Stimulated activated CD4-positive, alpha-beta T cell treated with anti-CD3 and anti-CD28 coated beads, TNF-alpha, amount 100 ng/mL, for 48 hours (primary cell): ENCODE data around the gene PIN4.
A peak's percentile ranks its signal among the peaks of the same experiment; 100 is the strongest.
"Not testable (repeated sequence)": the region's sequence is repeated elsewhere in the genome, so short reads cannot be mapped to it uniquely, and the experiment has no call there.

ENCODE experiments used
- DNase-seq, 3 donors: peaks; one replicate each; pipeline ENCODE4 v3.0.0-alpha.2; 2020; ENCODE audit warnings: low read depth in 3 of 3

Gene PIN4

GRCh38 chrX:72181178-72182125, at the start of gene PIN4:
Gene PIN4 (plus strand): TSS chrX:72181757. CDS start chrX:72181786, 29 bp downstream.
- DNase-seq: peak; percentile 62 to 80 (median 69)

- no peak for DNase-seq
Measured at GRCh38 chrX:72132456-72132855, 49.1 kb upstream of the PIN4 start.

GRCh38 chrX:72133851-72134546, 47.6 kb upstream of the PIN4 start:
- DNase-seq: no peak

- DNase-seq: no peak
Measured at GRCh38 chrX:72137846-72138495, 43.6 kb upstream of the PIN4 start.

GRCh38 chrX:72139538-72139937, 42.0 kb upstream of the PIN4 start:
- no peak for DNase-seq

GRCh38 chrX:72141372-72142004, 40.1 kb upstream of the PIN4 start:
- no peak for DNase-seq

- no peak for DNase-seq
Measured at GRCh38 chrX:72142094-72142793, 39.3 kb upstream of the PIN4 start.

- no peak for DNase-seq
Measured at GRCh38 chrX:72142794-72143608, 38.6 kb upstream of the PIN4 start.

- no peak for DNase-seq
Measured at GRCh38 chrX:72143609-72143907, 38.0 kb upstream of the PIN4 start.

GRCh38 chrX:72145181-72145580, 36.4 kb upstream of the PIN4 start:
- no peak for DNase-seq

GRCh38 chrX:72146527-72146926, 35.0 kb upstream of the PIN4 start:
- no peak for DNase-seq

- no peak for DNase-seq
Measured at GRCh38 chrX:72158773-72159172, 22.8 kb upstream of the PIN4 start.

- DNase-seq: no peak
Measured at GRCh38 chrX:72159769-72160168, 21.8 kb upstream of the PIN4 start.

- no peak for DNase-seq
Measured at GRCh38 chrX:72165551-72165950, 16.0 kb upstream of the PIN4 start.

GRCh38 chrX:72169008-72169728, 12.4 kb upstream of the PIN4 start:
- peak in 1 of 3 donors; percentile 8 for DNase-seq

GRCh38 chrX:72176289-72176688, 5.3 kb upstream of the PIN4 start:
- DNase-seq: not testable (repeated sequence)

GRCh38 chrX:72176981-72177380, 4.6 kb upstream of the PIN4 start:
- no peak for DNase-seq

GRCh38 chrX:72180539-72180938, 1.0 kb upstream of the PIN4 start:
- DNase-seq: no peak

GRCh38 chrX:72182924-72183323, 1.4 kb downstream of the PIN4 start:
- DNase-seq: no peak
